ENCODE measurements around the gene SGCD.

DNA sequence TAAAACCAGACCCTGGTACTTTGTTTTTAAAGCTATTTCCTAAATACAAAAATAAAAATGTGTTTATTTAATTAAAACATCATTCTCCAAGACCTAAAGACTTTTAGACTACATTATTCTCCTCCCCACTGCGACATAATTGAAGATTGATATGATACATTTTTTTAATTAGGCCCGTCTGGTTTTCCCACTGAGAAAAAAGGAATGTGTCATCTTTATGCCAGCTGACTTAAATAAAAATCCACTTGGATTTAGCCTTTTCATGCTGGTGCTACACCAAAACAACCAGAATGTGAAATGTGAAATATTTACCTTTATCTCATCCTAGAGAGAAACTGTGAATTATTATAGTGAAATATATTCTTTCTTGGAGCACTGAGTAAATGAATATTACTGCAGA lies 367.6 kb downstream of the SGCD start:
- TF ChIP-seq, protein P1, sequence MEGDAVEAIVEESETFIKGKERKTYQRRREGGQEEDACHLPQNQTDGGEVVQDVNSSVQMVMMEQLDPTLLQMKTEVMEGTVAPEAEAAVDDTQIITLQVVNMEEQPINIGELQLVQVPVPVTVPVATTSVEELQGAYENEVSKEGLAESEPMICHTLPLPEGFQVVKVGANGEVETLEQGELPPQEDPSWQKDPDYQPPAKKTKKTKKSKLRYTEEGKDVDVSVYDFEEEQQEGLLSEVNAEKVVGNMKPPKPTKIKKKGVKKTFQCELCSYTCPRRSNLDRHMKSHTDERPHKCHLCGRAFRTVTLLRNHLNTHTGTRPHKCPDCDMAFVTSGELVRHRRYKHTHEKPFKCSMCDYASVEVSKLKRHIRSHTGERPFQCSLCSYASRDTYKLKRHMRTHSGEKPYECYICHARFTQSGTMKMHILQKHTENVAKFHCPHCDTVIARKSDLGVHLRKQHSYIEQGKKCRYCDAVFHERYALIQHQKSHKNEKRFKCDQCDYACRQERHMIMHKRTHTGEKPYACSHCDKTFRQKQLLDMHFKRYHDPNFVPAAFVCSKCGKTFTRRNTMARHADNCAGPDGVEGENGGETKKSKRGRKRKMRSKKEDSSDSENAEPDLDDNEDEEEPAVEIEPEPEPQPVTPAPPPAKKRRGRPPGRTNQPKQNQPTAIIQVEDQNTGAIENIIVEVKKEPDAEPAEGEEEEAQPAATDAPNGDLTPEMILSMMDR (conservative IDR thresholded peaks at IDR 0.05; ENCODE audit: low read length) = no peak
- TF ChIP-seq EZH2phosphoT487 (IDR thresholded peaks at IDR 0.05; ENCODE audit: borderline replicate concordance) = no peak

All from Loucy (cell line).